NCI-H1930 (cell line): ENCODE data around the gene PKP1.

Source experiments
- DNase-seq, 2 experiments: peaks; one replicate each; lab custom pipeline; 2025; lab: John Stamatoyannopoulos, UW

The PKP1 gene

GRCh38 chr1:201260648-201261311, 22.5 kb upstream of the PKP1 start:
- no peak for DNase-seq

- no peak for DNase-seq
These were observed 21.3 kb upstream of the PKP1 start for GRCh38 chr1:201261771-201262547.

GRCh38 chr1:201262963-201263608, 20.2 kb upstream of the PKP1 start:
- no peak for DNase-seq

GRCh38 chr1:201264072-201264471, 19.2 kb upstream of the PKP1 start:
- DNase-seq, result no peak

- DNase-seq, result no peak
These were observed 18.8 kb upstream of the PKP1 start for GRCh38 chr1:201264554-201264953.

GRCh38 chr1:201265756-201266155, 17.6 kb upstream of the PKP1 start:
- no peak for DNase-seq

- DNase-seq, result no peak
These were observed 17.0 kb upstream of the PKP1 start for GRCh38 chr1:201266276-201266675.

- DNase-seq, result no peak
These were observed 16.5 kb upstream of the PKP1 start for GRCh38 chr1:201266774-201267173.

GRCh38 chr1:201267481-201268229, 15.7 kb upstream of the PKP1 start:
- no peak for DNase-seq

GRCh38 chr1:201268604-201269151, 14.6 kb upstream of the PKP1 start:
- no peak for DNase-seq

GRCh38 chr1:201269281-201269680, 14.0 kb upstream of the PKP1 start:
- no peak for DNase-seq

- DNase-seq, result no peak
These were observed 13.4 kb upstream of the PKP1 start for GRCh38 chr1:201269900-201270410.

GRCh38 chr1:201270616-201271390, 12.5 kb upstream of the PKP1 start:
- DNase-seq, result no peak

GRCh38 chr1:201272799-201273198, 10.5 kb upstream of the PKP1 start:
- DNase-seq, result no peak

- no peak for DNase-seq
These were observed 8.6 kb upstream of the PKP1 start for GRCh38 chr1:201274616-201275252.

GRCh38 chr1:201275253-201275666, 8.0 kb upstream of the PKP1 start:
- no peak for DNase-seq

- no peak for DNase-seq
These were observed 6.4 kb upstream of the PKP1 start for GRCh38 chr1:201276891-201277290.

- DNase-seq, result no peak
These were observed 5.9 kb upstream of the PKP1 start for GRCh38 chr1:201277441-201277840.

- DNase-seq, result no peak
These were observed 4.0 kb upstream of the PKP1 start for GRCh38 chr1:201279313-201279712.

- DNase-seq, result no peak
These were observed 2.4 kb upstream of the PKP1 start for GRCh38 chr1:201280884-201281283.

GRCh38 chr1:201281573-201281972, 1.7 kb upstream of the PKP1 start:
- no peak for DNase-seq
